Adrenal gland (tissue), 12 donors: ENCODE measurements around the gene KRTAP12-4. TPM values are rescaled to one million over a fixed set of nuclear protein-coding genes. Genes with fewer than 3 reads are reported as not detected.

Source experiments
- DNase-seq, 7 donors: peaks; one replicate each; pipeline ENCODE4 v3.0.0-alpha.2; 2019 to 2020
- H3K27ac ChIP-seq, 5 donors: fragments of 200-600 bp; sonication (generic) in 4 of 5; 1 replicate in 3 of 5; 2 replicates in 2 of 5; pipeline versions ENCODE4 v1.5.1 to v1.8.0; 2016 to 2020; ENCODE audit warnings: mild to moderate bottlenecking in 1 of 5
- H3K27me3 ChIP-seq: fragments of 200-600 bp; 2 replicates; pipeline ENCODE4 v1.8.0; 2021
- H3K36me3 ChIP-seq, 2 donors: fragments of 200-600 bp; replicated peaks in 1 of 2; 1 replicate in 1 of 2; 2 replicates in 1 of 2; pipeline versions ENCODE4 v1.5.1 to v1.8.0; 2018 to 2022
- H3K4me1 ChIP-seq, 2 donors: fragments of 200-600 bp; replicated peaks in 1 of 2; 1 replicate in 1 of 2; 2 replicates in 1 of 2; pipeline versions ENCODE4 v1.5.1 to v1.8.0; 2018 to 2021
- H3K4me3 ChIP-seq, 4 donors: fragments of 200-600 bp; sonication (generic) in 3 of 4; one replicate each; pipeline ENCODE4 v1.5.1; 2016 to 2018
- H3K9me3 ChIP-seq, 3 donors: fragments of 200-600 bp; sonication (generic) in 1 of 3; replicated peaks in 1 of 3; 1 replicate in 2 of 3; 2 replicates in 1 of 3; pipeline versions ENCODE4 v1.5.1 to v1.8.0; 2016 to 2021
- CTCF ChIP-seq, 6 experiments: fragments of 450-650 bp in 4 of 6; fragments of 200-600 bp in 2 of 6; sonication (generic) in 1 of 6; IDR thresholded peaks; 1 replicate in 5 of 6; 2 replicates in 1 of 6; pipeline versions ENCODE4 v1.5.1 to v1.8.0; 2016 to 2021; ENCODE audit warnings: antibody characterized with exemption in 6 of 6, mild to moderate bottlenecking in 2 of 6, moderate library complexity in 1 of 6
- POLR2A ChIP-seq, 2 donors: fragments of 450-650 bp; IDR thresholded peaks; one replicate each; pipeline ENCODE4 v1.6.1; 2017; ENCODE audit warnings: antibody characterized with exemption in 2 of 2, mild to moderate bottlenecking in 2 of 2, moderate library complexity in 1 of 2
- WGBS, 4 donors: extraction: QIAGEN DNeasy Blood & Tissue Kit in 2 of 4; methylation state at CpG; one replicate each; pipeline versions ENCODE4 v1.1.5 to v1.1.7; 2013 to 2017; 5-methylcytosine and 5-hydroxymethylcytosine counted together
- intact Hi-C, 2 donors: fragments of 100-400 bp; cut with DNase I; formaldehyde crosslinking; loops; one replicate each; pipeline versions ENCODE4 v1.14.1 to v1.15.0; 2022 to 2023
- polyA plus RNA-seq, 3 donors: library from polyadenylated mRNA; stranded (reverse); fragments of 200-250 nt in 2 of 3; fragments of 350-450 nt in 1 of 3; fragmentation: Illumina TruSeq in 1 of 3; extraction: RNeasy Lipid Tissue Mini Kit (QIAGEN cat#74804) in 1 of 3; gene quantifications; one replicate each; pipeline ENCODE4 v1.2.3, GENCODE V29; 2013 to 2014
- total RNA-seq, 9 donors: library from RNA; depleted of rRNA in 4 of 9; stranded (reverse); fragments of >200 nt in 4 of 9; fragments of 120-200 nt in 1 of 9; fragmentation: NEBNext Ultra II Directional in 1 of 9; extraction: Animal tissue kit (Norgen Biotek cat#: 25700) in 1 of 9; gene quantifications; one replicate each; pipeline versions ENCODE4 v1.1.0 to v1.2.4, GENCODE V29; 2013 to 2023
- donor health status: healthy with polysubstance abuse.
- donor health status: Bipolar disorder and iron deficiency.
- donor health status: DM: yes; HTN: yes; CAD: no.
- donor health status: DM: no; HTN: no; CAD: no.
- donor health status: DM: no; HTN: no; CAD: no.
- donor health status: DM: yes; HTN: yes; CAD: no.

The KRTAP12-4 gene
- total and polyA plus RNA-seq, 12 donors = not detected

GRCh38 chr21:44626262-44626661 lies 28.2 kb downstream of the KRTAP12-4 start:
- H3K4me3 ChIP-seq = no peak overlapping the region
- no peak overlapping the region for H3K27ac ChIP-seq
- TF ChIP-seq CTCF (IDR thresholded peaks at IDR 0.05) = no peak
- TF ChIP-seq POLR2A (IDR thresholded peaks at IDR 0.05) = no peak
- 67 to 73% (median 72%) methylated on average over 9 to 10 of the region's 10 CpGs for WGBS, 4 donors
- H3K4me1 ChIP-seq = no peaks in the 10 kb centered on the region
- no peaks in the 10 kb centered on the region for H3K36me3 ChIP-seq
- DNase-seq = no peak
- H3K27me3 ChIP-seq = no peaks in the 10 kb centered on the region
- intact Hi-C loops = no loop called here
- peaks cover 0 to under 1% (median 0%) of the 10 kb centered on the region in 3 donors for H3K9me3 ChIP-seq

GRCh38 chr21:44625756-44626155 lies 28.7 kb downstream of the KRTAP12-4 start:
- no peaks in the 10 kb centered on the region for H3K4me1 ChIP-seq
- no peak for TF ChIP-seq POLR2A (IDR thresholded peaks at IDR 0.05)
- no peak for TF ChIP-seq CTCF (IDR thresholded peaks at IDR 0.05)
- WGBS, 4 donors = 82 to 90% (median 87%) methylated on average over 7 of the region's 7 CpGs
- no peaks in the 10 kb centered on the region for H3K27me3 ChIP-seq
- no peaks in the 10 kb centered on the region for H3K36me3 ChIP-seq
- intact Hi-C loops = no loop called here
- no peak overlapping the region for H3K4me3 ChIP-seq
- DNase-seq = no peak
- no peak overlapping the region for H3K27ac ChIP-seq
- H3K9me3 ChIP-seq = no peaks in the 10 kb centered on the region

- no peak overlapping the region for H3K27ac ChIP-seq
- H3K36me3 ChIP-seq = no peaks in the 10 kb centered on the region
- H3K4me1 ChIP-seq = no peaks in the 10 kb centered on the region
- no peak overlapping the region for H3K4me3 ChIP-seq
- TF ChIP-seq POLR2A (IDR thresholded peaks at IDR 0.05) (no peak), CTCF (IDR thresholded peaks at IDR 0.05) (no peak)
- no peak for DNase-seq
- intact Hi-C loops = no loop called here
- no peaks in the 10 kb centered on the region for H3K27me3 ChIP-seq
- no peaks in the 10 kb centered on the region for H3K9me3 ChIP-seq
Measured at GRCh38 chr21:44623575-44623974, 30.9 kb downstream of the KRTAP12-4 start.

GRCh38 chr21:44619886-44620285 lies 34.6 kb downstream of the KRTAP12-4 start:
- intact Hi-C loops = no loop called here
- DNase-seq = no peak

More at GRCh38 chr21:44619886-44620285, 34.6 kb downstream of the KRTAP12-4 start:
- no peaks in the 10 kb centered on the region for H3K4me1 ChIP-seq
- no peaks in the 10 kb centered on the region for H3K27me3 ChIP-seq
- 79 to 83% (median 81%) methylated on average over 6 of the region's 6 CpGs for WGBS, 4 donors
- no peaks in the 10 kb centered on the region for H3K36me3 ChIP-seq
- TF ChIP-seq CTCF (IDR thresholded peaks at IDR 0.05) (no peak), POLR2A (IDR thresholded peaks at IDR 0.05) (no peak)
- no peak overlapping the region for H3K27ac ChIP-seq
- H3K4me3 ChIP-seq = no peak overlapping the region
- H3K9me3 ChIP-seq = no peaks in the 10 kb centered on the region
